Limb (tissue), 2 donors: ENCODE results near the gene DNTT.
"Not testable (repeated sequence)": the region's sequence is repeated elsewhere in the genome, so short reads cannot be mapped to it uniquely, and the experiment has no call there.

Experiments
- DNase-seq, 2 donors: peaks; one replicate each; pipeline ENCODE4 v3.0.0-alpha.2; 2016; ENCODE audit errors: extremely low spot score in 2 of 2

DNTT gene

DNA sequence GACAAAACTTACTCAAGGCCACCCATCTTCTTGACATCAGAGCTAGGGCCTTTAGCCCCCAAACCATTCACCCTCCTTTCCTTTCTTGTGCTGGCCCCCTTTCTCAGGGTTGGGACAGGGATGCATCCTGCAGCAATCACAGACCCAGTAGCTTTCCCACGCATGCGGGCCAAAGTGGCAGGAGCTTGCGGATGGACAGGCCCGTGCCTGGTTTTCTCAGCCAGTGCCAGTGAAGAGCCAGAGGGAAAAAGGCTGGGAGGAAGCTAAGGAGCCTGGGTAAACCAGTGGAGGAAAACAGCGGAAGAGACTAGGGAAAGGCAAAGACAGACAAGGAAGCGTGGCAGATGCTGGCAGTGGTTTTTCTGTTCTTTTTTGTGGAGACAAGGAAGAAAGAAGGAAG is 27.8 kb upstream of the DNTT start:
- DNase-seq = no peak

DNA sequence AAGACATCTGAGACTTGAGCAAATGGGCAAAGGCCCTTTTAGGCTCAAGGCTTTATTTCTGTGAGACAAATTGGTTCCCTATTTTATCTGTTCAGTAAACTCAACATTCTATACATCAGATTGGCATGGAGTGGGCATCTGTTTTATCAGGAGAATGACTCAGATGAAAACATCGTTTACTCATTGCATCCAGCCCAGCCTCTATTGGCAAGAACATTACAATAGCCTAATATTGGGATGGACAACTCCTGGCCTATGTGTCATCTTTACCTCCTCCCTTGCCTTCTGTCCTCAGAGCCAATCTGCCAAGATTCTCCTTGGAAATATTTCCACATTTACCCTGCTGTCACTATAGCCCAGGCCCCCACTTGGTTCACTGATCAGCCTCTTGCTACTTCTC is 27.4 kb upstream of the DNTT start:
- no peak for DNase-seq

GRCh38 chr10:96279191-96279641 is 25.0 kb upstream of the DNTT start:
- DNase-seq = no peak

- no peak for DNase-seq
These were observed 23.4 kb upstream of the DNTT start for GRCh38 chr10:96280859-96281258.

GRCh38 chr10:96281444-96282029 is 22.7 kb upstream of the DNTT start:
- no peak for DNase-seq

- DNase-seq = no peak
These were observed 20.9 kb upstream of the DNTT start for GRCh38 chr10:96283351-96283750.

DNA sequence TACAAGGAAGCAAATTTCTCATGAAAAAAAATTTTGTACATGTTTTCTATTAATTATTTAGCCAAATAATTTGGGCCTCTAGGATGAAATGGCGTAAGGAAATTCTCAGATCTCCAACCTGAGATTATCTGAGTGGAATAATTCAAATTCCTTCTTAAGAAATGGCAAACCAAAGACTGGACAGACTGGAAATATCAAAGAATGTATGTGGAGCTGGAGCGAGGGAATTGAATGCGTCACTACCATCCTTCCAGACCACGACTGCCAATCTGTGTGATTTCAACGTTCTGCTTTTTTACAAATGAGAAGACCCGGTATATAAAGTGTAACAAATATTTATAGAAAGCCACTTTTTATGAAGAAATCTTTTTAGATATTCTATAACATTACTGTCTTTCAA is 20.5 kb upstream of the DNTT start:
- DNase-seq = no peak

- no peak for DNase-seq
These were observed 18.9 kb upstream of the DNTT start for GRCh38 chr10:96285331-96285752.

DNA sequence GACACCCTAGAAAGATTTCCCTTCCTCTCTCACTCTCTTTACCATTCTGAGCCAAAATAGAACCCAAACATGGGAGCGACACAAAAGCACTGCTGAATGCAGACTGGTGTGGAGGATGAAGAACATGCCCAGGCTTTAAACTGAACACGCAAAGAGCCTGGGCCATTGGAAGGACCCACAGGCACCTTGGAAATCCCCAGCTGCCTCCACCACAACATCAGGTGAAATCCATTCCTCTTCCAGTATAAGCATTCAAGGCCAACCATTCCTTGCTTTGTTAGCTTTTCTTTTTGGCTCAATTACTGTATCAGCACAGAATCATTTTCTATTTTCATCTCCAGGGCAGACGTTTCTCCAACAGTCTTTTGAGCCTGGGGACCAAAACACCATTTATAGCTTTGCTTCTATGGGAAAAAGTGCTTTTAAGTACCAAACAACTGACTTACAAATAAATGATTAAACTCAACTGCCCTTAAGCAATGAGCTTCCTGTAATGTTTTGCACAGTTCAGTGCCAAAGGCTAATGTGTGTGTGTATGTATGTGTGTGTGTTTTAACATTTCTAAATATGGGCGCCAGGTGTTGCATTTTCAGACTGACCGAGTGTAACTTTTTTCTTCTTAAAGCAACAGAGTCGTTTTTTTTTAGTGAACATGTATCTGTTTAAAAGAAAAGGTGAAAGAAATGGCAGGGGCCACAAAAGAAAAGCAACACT is 16.7 kb upstream of the DNTT start:
- DNase-seq = peak in 1 of 2 donors; percentile 59

DNA sequence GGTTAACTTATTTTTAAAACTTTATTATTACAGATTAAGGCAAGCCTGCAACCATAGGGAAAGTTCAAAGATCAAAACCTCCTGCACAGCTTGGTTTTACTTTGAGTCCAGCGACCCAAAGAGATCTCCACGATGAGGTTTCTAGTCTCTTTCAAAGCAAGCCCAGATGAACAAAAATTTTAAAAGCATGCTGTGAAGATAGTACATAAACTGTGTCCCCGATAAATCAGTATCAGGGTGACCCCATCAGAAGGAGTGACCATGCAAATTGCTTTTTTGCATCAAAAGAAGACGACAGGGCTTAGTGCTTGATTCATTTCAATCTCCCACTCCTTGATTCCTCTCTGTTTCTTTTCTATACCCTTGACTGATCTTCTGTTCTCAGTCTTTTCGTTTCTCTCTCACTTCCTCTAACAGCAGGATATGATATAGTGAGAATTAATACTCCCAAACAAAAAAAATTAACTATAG is 16.0 kb upstream of the DNTT start:
- no peak for DNase-seq

GRCh38 chr10:96289218-96289910 is 14.9 kb upstream of the DNTT start:
- DNase-seq = no peak

DNA sequence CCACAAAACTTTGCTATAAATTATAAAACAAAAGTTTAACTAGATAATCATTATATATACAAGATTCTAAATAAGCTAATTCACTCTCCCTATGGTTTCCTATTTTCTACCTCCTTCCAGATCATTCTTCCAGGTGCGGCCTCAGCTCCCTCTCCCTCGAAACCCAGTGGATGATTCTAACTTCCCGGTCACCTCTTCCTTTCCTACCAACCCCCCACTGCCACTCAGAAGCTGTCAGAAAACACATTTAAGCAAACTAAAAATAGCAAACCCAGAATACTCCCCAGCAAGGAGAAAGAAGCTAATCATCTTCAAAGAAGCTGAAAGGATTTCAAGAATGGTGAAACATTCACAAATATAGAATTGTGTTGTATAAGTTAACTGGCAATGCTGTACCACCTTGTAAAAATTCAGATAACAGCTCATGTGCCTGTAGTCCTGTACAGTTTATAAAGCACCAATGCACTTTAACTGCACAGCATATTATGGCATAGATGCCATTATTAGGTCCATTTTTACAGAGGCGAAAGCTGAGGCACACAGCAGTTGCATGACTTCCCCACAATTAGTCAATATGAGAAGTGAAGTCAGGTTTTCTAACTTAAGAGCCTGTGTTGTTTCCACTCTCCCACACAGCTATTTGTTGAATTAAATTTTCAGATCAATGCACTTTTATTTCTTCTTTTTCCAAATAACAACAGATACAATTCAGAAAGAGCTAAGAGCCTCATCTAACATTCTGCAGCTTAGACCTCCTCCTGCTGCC is 13.7 kb upstream of the DNTT start:
- no peak for DNase-seq

DNA sequence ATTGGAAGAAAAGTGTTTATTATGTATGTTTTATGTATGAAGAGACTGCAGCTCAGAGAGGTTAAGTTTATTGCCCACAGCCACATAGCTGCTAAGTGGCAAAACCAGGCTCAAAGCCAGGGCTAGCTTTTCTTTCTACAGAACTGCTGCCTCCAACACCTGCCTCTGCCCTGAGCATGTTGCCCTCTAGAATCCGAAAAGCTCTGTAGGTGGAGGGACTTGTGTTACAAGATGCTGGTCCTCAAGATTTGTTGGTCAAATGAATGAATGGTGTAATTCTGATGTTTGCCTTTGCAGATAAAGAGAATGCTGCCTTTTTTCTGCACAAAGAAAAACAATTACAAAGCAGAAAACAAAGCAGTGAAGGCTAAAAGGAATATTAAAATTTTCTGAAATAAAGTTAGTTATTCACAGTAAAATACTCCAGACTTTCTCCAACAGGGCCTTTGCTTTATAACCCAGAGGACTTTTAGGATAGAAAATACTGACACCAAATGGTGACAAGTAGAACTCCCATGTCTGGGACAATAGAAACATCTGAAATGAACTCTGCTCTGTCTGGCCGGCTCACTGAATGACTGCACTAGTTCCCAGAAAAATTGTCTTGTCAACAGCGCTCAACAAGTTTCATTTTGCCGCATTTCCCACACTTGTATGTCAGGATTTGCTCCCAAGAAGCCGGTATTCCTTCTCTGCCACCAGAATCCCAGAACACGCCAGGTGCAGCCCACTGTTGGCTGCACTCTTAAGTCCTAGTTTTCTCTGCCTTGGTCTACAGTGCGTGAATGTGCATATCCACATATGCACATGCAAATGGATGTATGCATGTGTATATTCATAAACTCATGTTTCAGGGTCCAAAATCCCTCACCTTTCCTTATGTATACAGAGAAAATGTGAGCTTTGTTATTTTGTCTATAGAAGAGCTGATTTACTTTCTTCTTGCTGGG is 11.0 kb upstream of the DNTT start:
- peak; percentile 42 to 75 for DNase-seq

GRCh38 chr10:96295475-96295874 is 8.8 kb upstream of the DNTT start:
- no peak for DNase-seq

- no peak for DNase-seq
These were observed 6.7 kb upstream of the DNTT start for GRCh38 chr10:96297486-96297885.

- DNase-seq = no peak
These were observed 5.9 kb upstream of the DNTT start for GRCh38 chr10:96298362-96298761.

- no peak for DNase-seq
These were observed 4.9 kb upstream of the DNTT start for GRCh38 chr10:96299383-96299782.

DNA sequence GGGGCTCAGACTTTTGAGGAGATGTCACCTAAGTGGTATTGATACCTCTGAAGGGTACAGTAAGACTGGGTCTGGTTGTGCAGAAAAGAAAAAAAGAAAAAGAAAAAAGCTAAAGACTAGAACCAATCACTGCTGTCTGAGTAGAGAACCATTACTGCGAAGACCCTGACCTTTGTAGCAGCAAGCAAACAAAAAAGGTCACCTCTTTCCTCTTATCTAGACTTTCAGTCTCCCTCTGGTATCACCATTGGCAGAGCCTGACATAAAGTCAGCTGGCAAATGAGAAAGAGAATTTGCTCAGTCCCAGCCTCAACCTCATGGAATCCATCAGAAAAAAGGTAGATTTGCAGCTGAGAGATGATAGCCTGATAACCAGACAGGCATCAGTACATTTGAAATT is 2.6 kb upstream of the DNTT start:
- no peak for DNase-seq

DNA sequence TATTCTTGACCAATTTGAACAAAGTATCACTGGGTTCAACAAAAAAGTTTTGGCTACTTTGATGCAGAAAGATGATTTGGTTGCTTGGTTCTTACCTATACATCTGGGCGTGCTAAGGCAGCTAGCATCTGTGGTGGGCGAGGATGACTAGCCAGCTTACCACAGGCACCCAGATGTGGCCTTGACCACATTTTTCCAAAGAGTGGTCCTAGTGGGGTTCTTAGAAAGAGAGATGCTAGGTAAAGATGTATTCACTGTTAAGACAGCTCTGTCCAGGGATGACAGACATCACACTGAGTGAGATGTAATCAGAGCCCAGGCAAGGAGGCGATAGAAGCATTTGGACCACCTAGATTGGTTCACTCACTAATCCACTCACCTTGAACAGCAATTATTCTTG is 785 bp downstream of the DNTT start:
- no peak for DNase-seq

GRCh38 chr10:96306516-96306915 is 2.3 kb downstream of the DNTT start:
- peak in 1 of 2 donors; percentile 38 for DNase-seq

GRCh38 chr10:96308854-96309253 is 4.6 kb downstream of the DNTT start:
- not testable (repeated sequence) for DNase-seq
